Endometrial microvascular endothelial cells (primary cell): Measurements from ENCODE around the gene CDS1. TPM values are rescaled to one million over a fixed set of nuclear protein-coding genes. Genes with fewer than 3 reads are reported as not detected.
"Not testable (repeated sequence)": the region's sequence is repeated elsewhere in the genome, so short reads cannot be mapped to it uniquely, and the experiment has no call there.

ENCODE experiments used
- in situ Hi-C: cut with HindIII; loops from 2 replicates; pipeline ENCODE4 v1.10.0; 2017; ENCODE audit warnings: low sequenced_read_pairs, low pct_unique_long_range_greater_than_20kb; ENCODE audit errors: inconsistent ontology term
- total RNA-seq: library from RNA; depleted of rRNA; stranded (reverse); fragments of >200 nt; gene quantifications from one replicate; pipeline ENCODE4 v1.2.3, GENCODE V29; 2015; ENCODE audit errors: inconsistent ontology term

The CDS1 gene
- total RNA-seq, 1 donor from 2014 or later, result not detected

DNA sequence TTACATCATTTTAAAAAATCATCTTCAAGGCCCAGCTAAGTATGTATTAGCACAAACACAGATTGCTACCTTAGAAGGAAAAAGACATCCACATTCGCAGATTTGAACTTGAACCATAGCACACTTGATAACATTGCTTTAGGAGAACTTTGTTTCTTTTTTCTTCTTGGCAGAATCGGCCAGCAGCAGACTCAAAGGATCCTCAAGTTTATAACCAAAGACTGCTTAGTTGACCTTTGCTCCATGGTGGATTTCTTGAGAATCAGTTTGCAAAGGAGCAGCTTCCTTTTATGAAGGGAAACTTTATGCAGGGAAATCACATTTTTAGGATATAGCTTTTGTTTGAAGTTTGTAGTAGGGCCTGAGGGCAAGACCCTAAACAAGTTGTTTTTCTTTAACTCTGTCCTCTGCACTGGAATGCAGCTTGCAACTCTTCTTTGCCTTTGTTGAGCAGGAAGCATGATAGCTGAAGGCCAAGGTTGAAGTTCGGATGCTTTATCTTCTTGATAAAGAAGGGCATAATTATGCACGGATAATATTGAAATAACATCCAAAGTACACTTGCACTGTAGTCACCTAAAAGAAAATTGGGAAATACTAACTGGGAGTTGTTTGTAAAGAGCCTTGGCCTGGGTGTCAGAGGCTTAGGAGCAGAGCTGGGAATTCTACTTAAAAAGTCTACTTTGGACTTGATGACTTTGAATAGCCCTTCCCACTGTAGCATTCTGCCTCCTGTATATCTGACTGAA is 78.4 kb downstream of the CDS1 start:
- in situ Hi-C loops, result no loop called here

DNA sequence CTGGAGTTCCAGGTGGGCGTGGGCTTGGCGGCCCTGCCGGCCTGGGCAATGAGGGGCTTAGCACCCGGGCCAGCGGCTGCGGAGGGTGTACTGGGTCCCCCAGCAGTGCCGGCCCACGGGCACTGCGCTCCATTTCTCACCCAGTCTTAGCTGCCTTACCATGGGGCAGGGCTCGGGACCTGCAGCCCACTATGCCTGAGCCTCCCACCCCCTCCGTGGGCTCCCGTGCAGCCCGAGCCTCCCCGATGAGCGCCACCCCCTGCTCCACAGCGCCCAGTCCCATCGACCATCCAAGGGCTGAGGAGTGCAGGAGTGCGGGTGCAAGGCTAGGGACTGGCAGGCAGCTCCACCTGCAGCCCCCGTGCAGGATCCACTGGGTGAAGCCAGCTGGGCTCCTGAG is 81.8 kb downstream of the CDS1 start:
- in situ Hi-C loops, result not testable (repeated sequence)

- in situ Hi-C loops, result no loop called here
These were observed 83.5 kb downstream of the CDS1 start for GRCh38 chr4:84666439-84666838.

DNA sequence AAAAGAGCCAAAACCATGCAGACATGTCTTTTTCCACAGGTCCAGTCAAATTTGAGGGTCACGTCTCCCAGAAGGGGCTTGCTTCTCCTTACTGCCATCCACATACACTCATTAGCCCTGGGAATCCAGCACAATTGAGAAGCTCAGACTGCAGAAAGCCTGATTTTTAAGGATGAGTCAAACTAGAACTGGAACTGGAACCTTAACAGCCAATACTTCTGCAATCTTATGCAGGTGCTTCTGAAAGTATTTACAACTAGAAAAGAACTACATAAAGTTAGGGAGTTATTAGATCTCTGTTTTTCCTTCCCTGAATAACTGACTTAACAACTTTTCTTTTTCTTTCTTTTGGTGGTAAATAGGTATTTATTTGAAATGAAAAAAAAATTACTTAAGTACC is 86.3 kb downstream of the CDS1 start:
- in situ Hi-C loops, result no loop called here

DNA sequence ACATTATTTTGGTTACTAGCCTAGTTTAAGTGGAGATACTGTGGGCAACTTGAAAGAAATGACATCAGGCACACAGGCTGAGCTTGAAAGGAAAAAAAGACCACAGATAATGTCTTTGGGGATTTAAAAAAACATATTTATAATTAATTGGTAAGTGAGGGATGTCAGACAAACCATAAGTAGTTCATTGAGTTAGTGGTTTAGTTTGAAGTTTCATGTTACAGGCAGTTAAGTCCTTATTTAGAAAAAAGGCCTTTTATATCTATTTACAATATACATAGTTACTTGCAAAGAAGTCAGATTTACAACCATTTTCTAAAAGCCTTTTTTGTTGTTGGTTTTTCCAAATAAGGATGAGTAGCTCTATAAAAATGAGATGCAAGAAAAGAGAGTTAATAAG is 89.2 kb downstream of the CDS1 start:
- in situ Hi-C loops, result no loop called here

- in situ Hi-C loops, result no loop called here
These were observed 90.7 kb downstream of the CDS1 start for GRCh38 chr4:84673475-84674240.

DNA sequence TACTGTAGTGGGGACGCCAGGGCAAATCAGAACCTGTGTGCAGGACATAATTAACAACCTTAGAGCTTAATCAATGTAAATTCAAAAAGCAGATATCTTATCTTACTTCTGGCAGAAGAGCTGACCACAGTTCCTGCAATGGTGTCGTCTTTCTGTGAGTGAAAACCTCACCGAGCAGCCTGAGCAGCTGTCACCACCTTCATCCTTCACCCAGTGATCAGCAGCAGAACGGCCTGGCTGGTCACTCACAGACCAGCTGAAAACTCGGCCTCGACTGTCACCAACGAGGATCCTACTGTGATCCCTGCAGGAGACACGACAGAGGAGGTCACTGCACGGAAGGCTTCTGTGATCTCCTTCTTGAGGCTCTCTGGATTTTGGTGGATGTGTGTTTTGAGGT is 94.2 kb downstream of the CDS1 start:
- in situ Hi-C loops, result no loop called here

- in situ Hi-C loops, result no loop called here
These were observed 95.1 kb downstream of the CDS1 start for GRCh38 chr4:84677995-84678394.

DNA sequence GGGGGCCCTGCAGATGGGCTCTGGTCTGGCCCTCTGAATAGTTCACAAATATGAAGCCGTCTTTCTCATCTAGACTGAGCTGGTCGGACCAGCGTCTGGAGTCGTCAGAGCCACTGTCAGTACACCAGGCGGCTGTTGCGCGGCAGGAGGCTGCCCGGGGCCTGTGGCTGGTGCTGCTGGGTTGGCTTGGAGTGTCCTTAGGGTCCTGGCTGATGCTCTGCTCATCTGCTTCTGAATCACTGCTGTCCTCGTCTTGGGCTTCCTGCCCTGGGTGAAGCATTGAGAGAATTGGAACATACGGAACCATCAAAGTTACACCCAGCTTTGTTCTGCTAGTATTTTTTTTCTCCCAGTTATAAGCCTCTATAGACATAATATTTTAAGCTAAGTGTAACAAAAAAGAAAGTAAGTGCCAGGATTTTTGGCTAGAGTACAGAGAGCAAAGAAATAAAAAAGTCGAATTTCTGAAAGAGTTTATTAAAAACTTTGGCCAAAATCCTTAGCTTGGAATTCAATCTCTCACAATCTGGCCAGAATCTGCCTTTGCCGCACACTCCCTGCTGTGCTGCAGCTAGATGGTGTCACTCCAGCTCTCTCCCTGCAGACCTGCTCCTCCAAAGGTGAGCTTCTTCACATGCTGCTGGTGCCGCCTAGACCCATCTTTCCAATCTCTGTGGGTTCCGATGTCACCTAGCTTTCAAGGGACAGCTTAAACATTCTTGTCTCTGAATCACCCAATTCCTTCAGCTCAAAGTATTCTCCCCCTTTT is 96.2 kb downstream of the CDS1 start:
- in situ Hi-C loops, result no loop called here

GRCh38 chr4:84680956-84681355 is 98.0 kb downstream of the CDS1 start:
- in situ Hi-C loops, result no loop called here

- in situ Hi-C loops, result no loop called here
These were observed 98.8 kb downstream of the CDS1 start for GRCh38 chr4:84681486-84682274.

DNA sequence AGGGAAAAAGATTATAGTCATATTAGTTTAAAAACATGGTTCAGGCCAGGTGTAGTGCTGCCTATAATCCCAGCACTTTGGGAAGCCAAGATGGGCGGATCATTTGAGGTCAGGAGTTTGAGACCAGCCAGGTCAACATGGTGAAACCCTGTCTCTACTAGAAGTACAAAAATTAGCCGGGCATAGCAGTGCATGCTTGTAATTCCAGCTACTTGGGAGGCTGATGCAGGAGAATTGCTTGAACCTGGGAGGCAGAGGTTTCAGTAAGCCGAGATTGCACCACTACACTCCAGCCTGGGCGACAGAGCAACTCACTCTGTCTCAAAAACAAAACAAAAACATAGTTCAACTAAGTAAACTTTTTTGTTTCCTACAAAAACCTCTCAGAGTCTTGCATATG is 99.7 kb downstream of the CDS1 start:
- in situ Hi-C loops, result not testable (repeated sequence)

DNA sequence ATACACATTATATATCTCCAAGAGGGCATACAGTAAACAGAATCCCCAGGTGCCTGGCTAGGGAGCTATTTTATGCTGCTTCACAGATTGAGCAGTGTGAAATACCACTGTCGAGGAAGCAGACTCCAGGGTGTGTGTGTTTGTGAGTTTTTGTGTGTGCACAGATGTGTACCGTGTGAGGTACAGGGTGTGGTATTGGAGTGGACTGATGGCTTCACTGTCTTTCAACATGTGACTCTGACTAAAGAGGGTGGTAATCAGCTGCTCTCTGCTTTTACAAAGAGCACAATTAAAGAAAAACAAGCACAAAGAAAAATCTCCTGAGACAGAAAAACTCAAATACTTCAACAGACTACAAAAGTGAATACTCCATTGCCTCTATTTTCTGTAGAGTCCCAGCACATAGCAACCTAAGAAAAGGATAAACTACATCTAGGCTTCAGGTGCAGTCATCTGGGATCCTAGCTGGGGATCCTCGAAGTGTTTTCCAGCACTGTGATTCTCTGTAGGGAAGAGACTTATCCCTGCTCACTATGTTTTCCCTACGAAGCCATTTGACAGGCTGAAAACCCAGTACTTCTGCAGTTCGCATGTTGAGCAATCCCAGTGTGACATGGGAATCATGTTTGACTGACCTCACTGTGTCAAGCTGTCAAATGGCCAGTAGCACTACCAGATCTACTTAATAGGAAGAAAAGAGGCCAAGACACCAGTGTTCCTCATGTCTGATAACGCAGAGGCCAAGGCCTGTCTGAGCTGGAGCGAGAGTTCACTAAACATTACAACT is 100.3 kb downstream of the CDS1 start:
- in situ Hi-C loops, result no loop called here

- in situ Hi-C loops, result no loop called here
These were observed 101.4 kb downstream of the CDS1 start for GRCh38 chr4:84684361-84684760.

- in situ Hi-C loops, result no loop called here
These were observed 102.2 kb downstream of the CDS1 start for GRCh38 chr4:84685105-84685504.

DNA sequence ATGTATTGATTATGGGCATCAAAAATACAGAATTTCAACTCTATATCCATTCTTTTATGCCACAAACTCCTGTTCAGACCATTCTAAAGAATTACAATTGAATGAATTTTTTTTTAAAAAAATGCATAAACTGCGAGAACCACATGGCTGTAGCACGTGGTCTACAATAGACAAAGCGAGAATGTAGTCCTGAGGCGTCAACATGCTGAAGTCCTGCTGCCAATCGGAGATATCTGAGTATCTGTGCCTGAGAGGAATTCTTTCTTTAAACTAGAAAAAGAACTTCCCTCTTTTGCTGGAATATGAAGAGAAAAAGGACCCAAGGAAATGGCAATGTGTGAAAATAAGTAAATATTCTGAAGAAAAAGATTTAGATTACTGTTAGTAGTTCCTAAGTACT is 105.7 kb downstream of the CDS1 start:
- in situ Hi-C loops, result no loop called here

DNA sequence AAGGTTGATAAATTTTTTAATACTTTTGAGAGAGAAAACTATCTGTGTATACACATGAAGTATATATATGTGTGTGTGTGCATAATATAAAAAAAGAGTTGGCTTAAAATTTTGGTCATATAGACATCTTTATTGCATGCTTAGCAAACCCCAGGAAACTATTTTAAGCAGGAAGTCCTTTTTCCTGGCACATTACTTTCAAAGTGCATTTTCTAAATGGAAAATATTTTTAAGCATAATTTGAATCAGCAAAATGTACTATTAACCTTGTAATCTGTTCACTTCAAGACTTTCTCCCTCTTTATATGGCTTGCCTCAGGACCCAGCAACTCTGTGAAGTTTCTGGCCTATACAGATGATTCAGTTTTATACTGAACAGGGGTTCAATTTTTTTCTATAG is 106.3 kb downstream of the CDS1 start:
- in situ Hi-C loops, result no loop called here

DNA sequence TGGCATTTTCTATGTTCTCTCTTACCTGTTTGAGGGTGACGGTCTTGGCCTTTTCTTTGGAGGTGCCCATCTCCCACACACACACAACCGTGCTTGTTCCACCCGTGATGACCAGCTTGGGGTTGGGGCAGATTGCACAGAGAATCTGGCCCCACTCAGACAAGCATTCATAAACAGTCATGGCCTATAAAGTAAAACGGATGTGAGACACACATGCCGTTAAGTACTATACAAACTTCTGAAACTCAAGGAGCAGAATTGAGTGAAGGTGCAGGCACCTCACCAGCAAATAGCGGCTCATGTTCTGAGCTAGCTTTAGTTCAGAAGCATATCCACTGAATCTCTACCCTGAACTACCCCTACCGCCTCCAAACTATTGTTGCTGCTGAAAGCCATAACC is 107.6 kb downstream of the CDS1 start:
- in situ Hi-C loops, result no loop called here
